SK-N-SH (cell line): ENCODE results near the gene TMPRSS9.

ENCODE experiments used
- CTCF ChIP-seq: fragments of 200-600 bp; sonication (generic); IDR thresholded peaks from 2 replicates; pipeline ENCODE4 v1.6.1; 2017; ENCODE audit warnings: antibody characterized with exemption, mild to moderate bottlenecking, moderate library complexity
- EP300 ChIP-seq, 2 experiments: IDR thresholded peaks; 2 replicates each; pipeline versions ENCODE4 v1.4.0 to v1.6.1; 2012; ENCODE audit warnings: borderline replicate concordance in 1 of 2, low read depth in 1 of 2, low read length in 1 of 2
- GATA2 ChIP-seq: sonication (generic); formaldehyde crosslinking; IDR thresholded peaks from 2 replicates; pipeline ENCODE4 v1.5.0; 2020; ENCODE audit warnings: mild to moderate bottlenecking, missing genetic modification reagents
- RFX5 ChIP-seq: IDR thresholded peaks from 2 replicates; pipeline ENCODE4 v1.6.1; 2012; ENCODE audit warnings: mild to moderate bottlenecking, improper control_type of control experiment, low read length

GRCh38 chr19:2372076-2372612 is 12.1 kb downstream of the TMPRSS9 start:
- TF ChIP-seq RFX5 (no peak), EP300 (IDR thresholded peaks at IDR 0.05; ENCODE audit: borderline replicate concordance in 1 of 2, low read depth in 1 of 2, low read length in 1 of 2) (no peak), CTCF (no peak), GATA2 (no peak)
